OCI-LY1 (cell line): Measurements from ENCODE around the gene TMEM143.

Experiments used
- EZH2 ChIP-seq: fragments of 200-600 bp; sonication (generic), shearing (Covaris generic); IDR thresholded peaks from 2 replicates; pipeline ENCODE4 v1.8.0; 2017; ENCODE audit warnings: borderline replicate concordance, mixed run types, mild to moderate bottlenecking, antibody characterized with exemption, low read length, moderate library complexity, mixed read lengths
- TF ChIP-seq, protein P1 (sequence below): fragments of 200-600 bp; sonication (generic), shearing (Covaris generic); IDR thresholded peaks from 2 replicates; pipeline ENCODE4 v1.5.1; 2017; ENCODE audit warnings: mild to moderate bottlenecking, antibody characterized with exemption, low read length, moderate library complexity, mixed read lengths

GRCh38 chr19:48350856-48351255, 12.9 kb downstream of the TMEM143 start:
- TF ChIP-seq, protein P1, sequence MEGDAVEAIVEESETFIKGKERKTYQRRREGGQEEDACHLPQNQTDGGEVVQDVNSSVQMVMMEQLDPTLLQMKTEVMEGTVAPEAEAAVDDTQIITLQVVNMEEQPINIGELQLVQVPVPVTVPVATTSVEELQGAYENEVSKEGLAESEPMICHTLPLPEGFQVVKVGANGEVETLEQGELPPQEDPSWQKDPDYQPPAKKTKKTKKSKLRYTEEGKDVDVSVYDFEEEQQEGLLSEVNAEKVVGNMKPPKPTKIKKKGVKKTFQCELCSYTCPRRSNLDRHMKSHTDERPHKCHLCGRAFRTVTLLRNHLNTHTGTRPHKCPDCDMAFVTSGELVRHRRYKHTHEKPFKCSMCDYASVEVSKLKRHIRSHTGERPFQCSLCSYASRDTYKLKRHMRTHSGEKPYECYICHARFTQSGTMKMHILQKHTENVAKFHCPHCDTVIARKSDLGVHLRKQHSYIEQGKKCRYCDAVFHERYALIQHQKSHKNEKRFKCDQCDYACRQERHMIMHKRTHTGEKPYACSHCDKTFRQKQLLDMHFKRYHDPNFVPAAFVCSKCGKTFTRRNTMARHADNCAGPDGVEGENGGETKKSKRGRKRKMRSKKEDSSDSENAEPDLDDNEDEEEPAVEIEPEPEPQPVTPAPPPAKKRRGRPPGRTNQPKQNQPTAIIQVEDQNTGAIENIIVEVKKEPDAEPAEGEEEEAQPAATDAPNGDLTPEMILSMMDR, result no peak
- TF ChIP-seq EZH2, result no peak
